IPS-15b (cell line): ENCODE results near the gene NUBP2.

ENCODE experiments used
- H3K27me3 ChIP-seq: one replicate; pipeline ENCODE4 v1.6.1; 2013; ENCODE audit warnings: low read length; ENCODE audit not compliant: control insufficient read depth, insufficient read depth
- H3K36me3 ChIP-seq: one replicate; pipeline ENCODE4 v1.6.1; 2013; ENCODE audit warnings: low read length; ENCODE audit not compliant: control insufficient read depth, insufficient read depth
- H3K4me1 ChIP-seq: one replicate; pipeline ENCODE4 v1.6.1; 2013; ENCODE audit warnings: mild to moderate bottlenecking, low read length; ENCODE audit not compliant: control insufficient read depth, insufficient read depth
- H3K4me3 ChIP-seq: one replicate; pipeline ENCODE4 v1.5.1; 2013; ENCODE audit warnings: low read depth, low read length
- H3K9ac ChIP-seq: one replicate; pipeline ENCODE4 v1.6.1; 2013; ENCODE audit warnings: low read depth, mild to moderate bottlenecking, low read length
- H3K9me3 ChIP-seq: one replicate; pipeline ENCODE4 v1.6.1; 2013; ENCODE audit warnings: mild to moderate bottlenecking, low read length; ENCODE audit not compliant: control insufficient read depth, insufficient read depth

Gene NUBP2

GRCh38 chr16:1775006-1775845, 7.5 kb upstream of the NUBP2 start:
- H3K4me1 ChIP-seq, result no peaks in the 10 kb centered on the region
- no peaks in the 10 kb centered on the region for H3K27me3 ChIP-seq
- H3K36me3 ChIP-seq, result peaks cover 38% of the 10 kb centered on the region
- no peak overlapping the region for H3K9ac ChIP-seq
- no peak overlapping the region for H3K4me3 ChIP-seq
- no peaks in the 10 kb centered on the region for H3K9me3 ChIP-seq

- no peaks in the 10 kb centered on the region for H3K27me3 ChIP-seq
- H3K36me3 ChIP-seq, result peaks cover 41% of the 10 kb centered on the region
- H3K4me3 ChIP-seq, result no peak overlapping the region
- no peaks in the 10 kb centered on the region for H3K9me3 ChIP-seq
- no peak overlapping the region for H3K9ac ChIP-seq
- H3K4me1 ChIP-seq, result no peaks in the 10 kb centered on the region
These were observed 6.7 kb upstream of the NUBP2 start for GRCh38 chr16:1775846-1776671.

- H3K9ac ChIP-seq, result no peak overlapping the region
- peaks cover 41% of the 10 kb centered on the region for H3K36me3 ChIP-seq
- no peaks in the 10 kb centered on the region for H3K9me3 ChIP-seq
- no peak overlapping the region for H3K4me3 ChIP-seq
- H3K4me1 ChIP-seq, result no peaks in the 10 kb centered on the region
- no peaks in the 10 kb centered on the region for H3K27me3 ChIP-seq
These were observed 6.1 kb upstream of the NUBP2 start for GRCh38 chr16:1776672-1776955.

- Histone ChIP-seq H3K36me3 (peaks cover 41% of the 10 kb centered on the region), H3K4me1 (no peaks in the 10 kb centered on the region), H3K4me3 (no peak overlapping the region), H3K9ac (no peak overlapping the region), H3K9me3 (no peaks in the 10 kb centered on the region), H3K27me3 (no peaks in the 10 kb centered on the region)
These were observed 5.8 kb upstream of the NUBP2 start for GRCh38 chr16:1776991-1777374.

GRCh38 chr16:1777375-1778199, 5.2 kb upstream of the NUBP2 start:
- Histone ChIP-seq H3K27me3 (no peaks in the 10 kb centered on the region), H3K36me3 (peaks cover 41% of the 10 kb centered on the region), H3K4me3 (no peak overlapping the region), H3K9ac (no peak overlapping the region), H3K4me1 (no peaks in the 10 kb centered on the region), H3K9me3 (no peaks in the 10 kb centered on the region)

GRCh38 chr16:1778200-1779179, 4.3 kb upstream of the NUBP2 start:
- peaks cover 39% of the 10 kb centered on the region for H3K36me3 ChIP-seq
- H3K9ac ChIP-seq, result no peak overlapping the region

GRCh38 chr16:1779234-1779701, 3.5 kb upstream of the NUBP2 start:
- Histone ChIP-seq H3K36me3 (peaks cover 39% of the 10 kb centered on the region), H3K4me1 (no peaks in the 10 kb centered on the region), H3K27me3 (no peaks in the 10 kb centered on the region), H3K4me3 (no peak overlapping the region), H3K9ac (no peak overlapping the region), H3K9me3 (no peaks in the 10 kb centered on the region)

More at GRCh38 chr16:1778200-1779179, 4.3 kb upstream of the NUBP2 start:
- H3K4me3 ChIP-seq, result no peak overlapping the region
- no peaks in the 10 kb centered on the region for H3K4me1 ChIP-seq
- no peaks in the 10 kb centered on the region for H3K9me3 ChIP-seq
- H3K27me3 ChIP-seq, result no peaks in the 10 kb centered on the region

- no peaks in the 10 kb centered on the region for H3K9me3 ChIP-seq
- no peaks in the 10 kb centered on the region for H3K27me3 ChIP-seq
- no peaks in the 10 kb centered on the region for H3K4me1 ChIP-seq
- no peak overlapping the region for H3K9ac ChIP-seq
- no peak overlapping the region for H3K4me3 ChIP-seq
- peaks cover 38% of the 10 kb centered on the region for H3K36me3 ChIP-seq
These were observed 2.8 kb upstream of the NUBP2 start for GRCh38 chr16:1779741-1780676.

- Histone ChIP-seq H3K4me1 (no peaks in the 10 kb centered on the region), H3K27me3 (no peaks in the 10 kb centered on the region), H3K9me3 (no peaks in the 10 kb centered on the region), H3K36me3 (peaks cover 35% of the 10 kb centered on the region), H3K4me3 (no peak overlapping the region), H3K9ac (no peak overlapping the region)
These were observed 2.1 kb upstream of the NUBP2 start for GRCh38 chr16:1780677-1781072.

- peak overlapping the region; percentile 54 for H3K9ac ChIP-seq
- no peaks in the 10 kb centered on the region for H3K9me3 ChIP-seq
- H3K4me3 ChIP-seq, result peak overlapping the region; percentile 73
- no peaks in the 10 kb centered on the region for H3K4me1 ChIP-seq
- H3K27me3 ChIP-seq, result no peaks in the 10 kb centered on the region
- H3K36me3 ChIP-seq, result peaks cover 30% of the 10 kb centered on the region
These were observed 1.5 kb upstream of the NUBP2 start for GRCh38 chr16:1781254-1781653.
